Measurements from ENCODE around the gene RPRD1A. TPM values are rescaled to one million over a fixed set of nuclear protein-coding genes. Genes with fewer than 3 reads are reported as not detected.

Gene RPRD1A
- total and polyA plus RNA-seq, 2 of the 4 experiments (the other 2 are of a cell fraction), result 23.3 to 27.2 TPM

DNA sequence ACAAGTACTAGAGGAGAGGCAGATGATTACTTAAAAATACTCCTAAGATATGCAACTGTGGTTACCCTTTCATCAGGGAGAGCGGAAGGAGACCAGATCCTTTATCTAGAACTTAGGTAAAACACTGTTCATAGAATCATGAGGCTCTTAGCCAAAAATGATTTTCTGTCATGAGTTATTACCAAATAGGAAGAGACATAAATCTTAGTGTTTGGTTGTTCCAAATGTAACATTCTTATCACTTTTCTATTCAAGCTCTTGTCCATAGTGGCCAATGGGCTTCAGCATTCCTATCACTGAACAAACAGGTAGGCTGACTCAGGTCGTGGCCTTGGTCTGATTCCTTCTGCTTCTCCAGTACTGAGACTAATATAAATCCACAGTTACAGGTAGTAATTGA, 38.5 kb downstream of the RPRD1A start:
- Histone ChIP-seq H2BK20ac (ENCODE audit: low read depth, low read length) (no peak overlapping the region), H3K56ac (ENCODE audit: extremely low read depth, insufficient read depth, low read length) (no peak overlapping the region), H4K8ac (ENCODE audit: low read depth in 2 of 2, low read length in 2 of 2) (no peak overlapping the region), H4K91ac (ENCODE audit: insufficient read depth, low read depth, low read length) (no peak overlapping the region), H3K36me3 (ENCODE audit: control insufficient read depth, insufficient read depth, low read length) (peaks cover 7% of the 10 kb centered on the region), H3K27me3 (ENCODE audit: control insufficient read depth, insufficient read depth, low read length) (no peaks in the 10 kb centered on the region), H3K14ac (replicated peaks; ENCODE audit: low read depth, low read length) (no peak overlapping the region), H3K23ac (ENCODE audit: low read depth, low read length) (no peak overlapping the region), H3K9me3 (ENCODE audit: control insufficient read depth, insufficient read depth, low read length) (no peaks in the 10 kb centered on the region), H3K4ac (ENCODE audit: low read depth, low read length) (no peak overlapping the region), H2AK5ac (ENCODE audit: low read depth, low read length) (no peak overlapping the region), H2BK120ac (ENCODE audit: low read depth, low read length) (no peak overlapping the region), H4K5ac (ENCODE audit: low read depth, low read length) (no peak overlapping the region), H2BK5ac (ENCODE audit: low read depth, low read length, poor library complexity, severe bottlenecking) (no peak overlapping the region), H3K18ac (ENCODE audit: low read depth, low read length) (no peak overlapping the region), H3K79me1 (ENCODE audit: low read depth in 1 of 2, low read length in 2 of 2) (peaks cover 20 to 23% of the 10 kb centered on the region in 2 experiments; a peak in 3 of 4 replicates), H3K9me1 (ENCODE audit: insufficient read depth, low read length) (peaks cover 6% of the 10 kb centered on the region; the same call in 1 of the 2 replicates), H3K4me3 (ENCODE audit: insufficient read depth, low read depth, low read length) (no peak overlapping the region), H2BK15ac (ENCODE audit: low read depth, low read length) (no peak overlapping the region), H3K4me2 (ENCODE audit: low read depth, low read length) (no peak overlapping the region), H3K4me1 (ENCODE audit: control insufficient read depth, insufficient read depth, low read length) (peaks cover 7% of the 10 kb centered on the region; the same call in 1 of the 2 replicates), H2AFZ (replicated peaks; ENCODE audit: low read length, poor library complexity) (no peak overlapping the region), H3K27ac (ENCODE audit: insufficient read depth, low read length) (no peak overlapping the region), H4K20me1 (ENCODE audit: insufficient read depth, low read length) (no peaks in the 10 kb centered on the region; the same call in 1 of the 2 replicates), H2AK9ac (replicated peaks; ENCODE audit: low read depth, low read length, poor library complexity) (no peak overlapping the region), H3K9ac (ENCODE audit: low read depth, low read length) (no peak overlapping the region)
- WGBS, 2 experiments (ENCODE audit: extremely low coverage in 2 of 2, insufficient read length in 1 of 2), result no CpG with 5 or more reads among the region's 2 CpGs
- ChIA-PET POLR2A (ENCODE audit: unreplicated experiment) (no interaction called here), CTCF (interaction anchor here (1.0 kb wide), 1 partner anchor 11 kb away, joined by 3 read pairs; no protein-coding TSS in a partner anchor)
- no peak for ATAC-seq (ENCODE audit: low read depth)
- BruUV-seq (replicated peaks), result no TSS peak
- intact Hi-C loops (cut with micrococcal nuclease), result no loop called here
- in situ Hi-C loops (cut with MboI; ENCODE audit: low sequenced_read_pairs), result no loop called here
- DNase-seq, result no peak
- dilution Hi-C loops (cut with HindIII; ENCODE audit: low sequenced_read_pairs, unreplicated experiment), result no loop called here
- no peak for TF ChIP-seq CHD1 (IDR thresholded peaks at IDR 0.05; ENCODE audit: low read depth, low read length)
- TF ChIP-seq, protein P1, sequence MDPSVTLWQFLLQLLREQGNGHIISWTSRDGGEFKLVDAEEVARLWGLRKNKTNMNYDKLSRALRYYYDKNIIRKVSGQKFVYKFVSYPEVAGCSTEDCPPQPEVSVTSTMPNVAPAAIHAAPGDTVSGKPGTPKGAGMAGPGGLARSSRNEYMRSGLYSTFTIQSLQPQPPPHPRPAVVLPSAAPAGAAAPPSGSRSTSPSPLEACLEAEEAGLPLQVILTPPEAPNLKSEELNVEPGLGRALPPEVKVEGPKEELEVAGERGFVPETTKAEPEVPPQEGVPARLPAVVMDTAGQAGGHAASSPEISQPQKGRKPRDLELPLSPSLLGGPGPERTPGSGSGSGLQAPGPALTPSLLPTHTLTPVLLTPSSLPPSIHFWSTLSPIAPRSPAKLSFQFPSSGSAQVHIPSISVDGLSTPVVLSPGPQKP (IDR thresholded peaks at IDR 0.05; ENCODE audit: borderline replicate concordance, low read depth, low read length), result no peak
- TF ChIP-seq, protein P2, sequence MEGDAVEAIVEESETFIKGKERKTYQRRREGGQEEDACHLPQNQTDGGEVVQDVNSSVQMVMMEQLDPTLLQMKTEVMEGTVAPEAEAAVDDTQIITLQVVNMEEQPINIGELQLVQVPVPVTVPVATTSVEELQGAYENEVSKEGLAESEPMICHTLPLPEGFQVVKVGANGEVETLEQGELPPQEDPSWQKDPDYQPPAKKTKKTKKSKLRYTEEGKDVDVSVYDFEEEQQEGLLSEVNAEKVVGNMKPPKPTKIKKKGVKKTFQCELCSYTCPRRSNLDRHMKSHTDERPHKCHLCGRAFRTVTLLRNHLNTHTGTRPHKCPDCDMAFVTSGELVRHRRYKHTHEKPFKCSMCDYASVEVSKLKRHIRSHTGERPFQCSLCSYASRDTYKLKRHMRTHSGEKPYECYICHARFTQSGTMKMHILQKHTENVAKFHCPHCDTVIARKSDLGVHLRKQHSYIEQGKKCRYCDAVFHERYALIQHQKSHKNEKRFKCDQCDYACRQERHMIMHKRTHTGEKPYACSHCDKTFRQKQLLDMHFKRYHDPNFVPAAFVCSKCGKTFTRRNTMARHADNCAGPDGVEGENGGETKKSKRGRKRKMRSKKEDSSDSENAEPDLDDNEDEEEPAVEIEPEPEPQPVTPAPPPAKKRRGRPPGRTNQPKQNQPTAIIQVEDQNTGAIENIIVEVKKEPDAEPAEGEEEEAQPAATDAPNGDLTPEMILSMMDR (conservative IDR thresholded peaks at IDR 0.05; ENCODE audit: low read depth, low read length), result no peak
- TF ChIP-seq POLR2A (IDR thresholded peaks at IDR 0.05; ENCODE audit: low read depth, low read length), result no peak
- TF ChIP-seq RFX5 (IDR thresholded peaks at IDR 0.05; ENCODE audit: low read depth, low read length), result no peak
- TF ChIP-seq RAD21 (IDR thresholded peaks at IDR 0.05; ENCODE audit: low read length), result no peak

Data from IMR-90 (cell line).